ENCODE data around the gene ATG5. TPM values are rescaled to one million over a fixed set of nuclear protein-coding genes. Genes with fewer than 3 reads are reported as not detected.
A peak's percentile ranks its signal among the peaks of the same experiment; 100 is the strongest.

Gene ATG5
- polyA plus RNA-seq, 4 donors = 24.1 to 36.4 (median 33.5) TPM

- WGBS, 3 donors = 1 to 2% (median 2%) methylated on average over 26 to 31 of the region's 31 CpGs
- H3K27ac ChIP-seq (ENCODE audit: low read depth in 1 of 3, low read length in 2 of 3) = peak overlapping the region in 2 of 3 donors; percentile 39 to 59
Measured at GRCh38 chr6:106360989-106361430, 35.5 kb upstream of the ATG5 start.

GRCh38 chr6:106360410-106360988 is 34.9 kb upstream of the ATG5 start, which contains the start of gene CRYBG1:
Gene CRYBG1 (plus strand): TSS chr6:106360717. CDS start chr6:106360909, 192 bp downstream.
- no peak for FAIRE-seq
- Histone ChIP-seq H3K4me3 (ENCODE audit: low read depth in 1 of 3, low read length in 3 of 3) (peak within 1 kb of the TSS; percentile 35 to 72 (median 66)), H3K4me1 (ENCODE audit: control insufficient read depth in 3 of 3, insufficient read depth in 2 of 3, low read depth in 1 of 3, low read length in 2 of 3) (peaks cover 0 to 4% (median 0%) of the 10 kb centered on the region in 3 donors), H3K27ac (ENCODE audit: low read depth in 1 of 3, low read length in 2 of 3) (peak within 1 kb of the TSS in 2 of 3 donors; percentile 39 to 59), H3K36me3 (ENCODE audit: control insufficient read depth in 3 of 3, insufficient read depth in 2 of 3, low read depth in 1 of 3, low read length in 3 of 3) (no peaks in the 10 kb centered on the region), H3K9me3 (ENCODE audit: control insufficient read depth in 2 of 2, insufficient read depth in 1 of 2, low read depth in 1 of 2, low read length in 1 of 2) (no peaks in the 10 kb centered on the region), H3K27me3 (ENCODE audit: control insufficient read depth in 3 of 3, insufficient read depth in 3 of 3, low read length in 3 of 3) (peaks cover 0 to 16% (median 9%) of the 10 kb centered on the region in 3 donors)
- DNase-seq = peak; percentile 84 to 95
- 0 to 2% (median 1%) methylated on average over 41 to 66 of the region's 66 CpGs for WGBS, 3 donors

More at GRCh38 chr6:106360989-106361430, 35.5 kb upstream of the ATG5 start:
- no peaks in the 10 kb centered on the region for H3K9me3 ChIP-seq (ENCODE audit: control insufficient read depth in 2 of 2, insufficient read depth in 1 of 2, low read depth in 1 of 2, low read length in 1 of 2)
- no peak for FAIRE-seq
- peaks cover 0 to 13% (median 9%) of the 10 kb centered on the region in 3 donors for H3K27me3 ChIP-seq (ENCODE audit: control insufficient read depth in 3 of 3, insufficient read depth in 3 of 3, low read length in 3 of 3)
- H3K4me3 ChIP-seq (ENCODE audit: low read depth in 1 of 3, low read length in 3 of 3) = peak overlapping the region; percentile 35 to 72 (median 66)
- H3K36me3 ChIP-seq (ENCODE audit: control insufficient read depth in 3 of 3, insufficient read depth in 2 of 3, low read depth in 1 of 3, low read length in 3 of 3) = no peaks in the 10 kb centered on the region
- H3K4me1 ChIP-seq (ENCODE audit: control insufficient read depth in 3 of 3, insufficient read depth in 2 of 3, low read depth in 1 of 3, low read length in 2 of 3) = peaks cover 0 to 4% (median 0%) of the 10 kb centered on the region in 3 donors
- peak; percentile 47 to 84 for DNase-seq

- Histone ChIP-seq H3K4me1 (ENCODE audit: control insufficient read depth in 3 of 3, insufficient read depth in 2 of 3, low read depth in 1 of 3, low read length in 2 of 3) (peaks cover 0 to 4% (median 0%) of the 10 kb centered on the region in 3 donors), H3K36me3 (ENCODE audit: control insufficient read depth in 3 of 3, insufficient read depth in 2 of 3, low read depth in 1 of 3, low read length in 3 of 3) (no peaks in the 10 kb centered on the region), H3K27me3 (ENCODE audit: control insufficient read depth in 3 of 3, insufficient read depth in 3 of 3, low read length in 3 of 3) (peaks cover 0 to 16% (median 12%) of the 10 kb centered on the region in 3 donors), H3K4me3 (ENCODE audit: low read depth in 1 of 3, low read length in 3 of 3) (peak overlapping the region in 2 of 3 donors; percentile 35 to 66), H3K27ac (ENCODE audit: low read depth in 1 of 3, low read length in 2 of 3) (no peak overlapping the region), H3K9me3 (ENCODE audit: control insufficient read depth in 2 of 2, insufficient read depth in 1 of 2, low read depth in 1 of 2, low read length in 1 of 2) (no peaks in the 10 kb centered on the region)
- 9 to 28% (median 14%) methylated on average over 12 of the region's 12 CpGs for WGBS, 3 donors
- DNase-seq (no peak), FAIRE-seq (no peak)
Measured at GRCh38 chr6:106359959-106360409, 34.4 kb upstream of the ATG5 start.

- DNase-seq = peak in 1 of 2 donors; percentile 27
- 31 to 67% (median 55%) methylated on average over 1 of the region's 1 CpG for WGBS, 3 donors
- FAIRE-seq = no peak
- Histone ChIP-seq H3K4me3 (ENCODE audit: low read depth in 1 of 3, low read length in 3 of 3) (no peak overlapping the region), H3K4me1 (ENCODE audit: control insufficient read depth in 3 of 3, insufficient read depth in 2 of 3, low read depth in 1 of 3, low read length in 2 of 3) (peaks cover 0 to 4% (median 0%) of the 10 kb centered on the region in 3 donors), H3K9me3 (ENCODE audit: control insufficient read depth in 2 of 2, insufficient read depth in 1 of 2, low read depth in 1 of 2, low read length in 1 of 2) (peaks cover 0 to 3% of the 10 kb centered on the region in 2 donors), H3K36me3 (ENCODE audit: control insufficient read depth in 3 of 3, insufficient read depth in 2 of 3, low read depth in 1 of 3, low read length in 3 of 3) (no peaks in the 10 kb centered on the region), H3K27me3 (ENCODE audit: control insufficient read depth in 3 of 3, insufficient read depth in 3 of 3, low read length in 3 of 3) (peaks cover 0 to 23% (median 15%) of the 10 kb centered on the region in 3 donors), H3K27ac (ENCODE audit: low read depth in 1 of 3, low read length in 2 of 3) (no peak overlapping the region)
Measured at GRCh38 chr6:106356378-106356777, 30.8 kb upstream of the ATG5 start.

- Histone ChIP-seq H3K27ac (ENCODE audit: low read depth in 1 of 3, low read length in 2 of 3) (no peak overlapping the region), H3K27me3 (ENCODE audit: control insufficient read depth in 3 of 3, insufficient read depth in 3 of 3, low read length in 3 of 3) (peaks cover 0 to 30% (median 2%) of the 10 kb centered on the region in 3 donors), H3K9me3 (ENCODE audit: control insufficient read depth in 2 of 2, insufficient read depth in 1 of 2, low read depth in 1 of 2, low read length in 1 of 2) (no peaks in the 10 kb centered on the region), H3K36me3 (ENCODE audit: control insufficient read depth in 3 of 3, insufficient read depth in 2 of 3, low read depth in 1 of 3, low read length in 3 of 3) (no peaks in the 10 kb centered on the region), H3K4me3 (ENCODE audit: low read depth in 1 of 3, low read length in 3 of 3) (no peak overlapping the region), H3K4me1 (ENCODE audit: control insufficient read depth in 3 of 3, insufficient read depth in 2 of 3, low read depth in 1 of 3, low read length in 2 of 3) (no peaks in the 10 kb centered on the region)
- no peak for FAIRE-seq
- WGBS, 3 donors = 11 to 62% (median 27%) methylated on average over 1 of the region's 1 CpG
- peak; percentile 25 to 30 for DNase-seq
Measured at GRCh38 chr6:106347219-106347618, 21.7 kb upstream of the ATG5 start.

- 6 to 17% (median 14%) methylated on average over 9 of the region's 9 CpGs for WGBS, 3 donors
- DNase-seq = peak; percentile 76 to 77
- H3K27me3 ChIP-seq (ENCODE audit: control insufficient read depth in 3 of 3, insufficient read depth in 3 of 3, low read length in 3 of 3) = peaks cover 0 to 26% (median 2%) of the 10 kb centered on the region in 3 donors
- no peak overlapping the region for H3K4me3 ChIP-seq (ENCODE audit: low read depth in 1 of 3, low read length in 3 of 3)
- no peaks in the 10 kb centered on the region for H3K4me1 ChIP-seq (ENCODE audit: control insufficient read depth in 3 of 3, insufficient read depth in 2 of 3, low read depth in 1 of 3, low read length in 2 of 3)
- FAIRE-seq = no peak
- H3K27ac ChIP-seq (ENCODE audit: low read depth in 1 of 3, low read length in 2 of 3) = no peak overlapping the region
- peaks cover 0 to 3% of the 10 kb centered on the region in 2 donors for H3K9me3 ChIP-seq (ENCODE audit: control insufficient read depth in 2 of 2, insufficient read depth in 1 of 2, low read depth in 1 of 2, low read length in 1 of 2)
- no peaks in the 10 kb centered on the region for H3K36me3 ChIP-seq (ENCODE audit: control insufficient read depth in 3 of 3, insufficient read depth in 2 of 3, low read depth in 1 of 3, low read length in 3 of 3)
Measured at GRCh38 chr6:106339334-106340029, 13.9 kb upstream of the ATG5 start.

GRCh38 chr6:106334646-106335448 is 9.3 kb upstream of the ATG5 start:
- Histone ChIP-seq H3K36me3 (ENCODE audit: control insufficient read depth in 3 of 3, insufficient read depth in 2 of 3, low read depth in 1 of 3, low read length in 3 of 3) (no peaks in the 10 kb centered on the region), H3K9me3 (ENCODE audit: control insufficient read depth in 2 of 2, insufficient read depth in 1 of 2, low read depth in 1 of 2, low read length in 1 of 2) (no peaks in the 10 kb centered on the region), H3K27ac (ENCODE audit: low read depth in 1 of 3, low read length in 2 of 3) (no peak overlapping the region), H3K27me3 (ENCODE audit: control insufficient read depth in 3 of 3, insufficient read depth in 3 of 3, low read length in 3 of 3) (peaks cover 0 to 6% (median 2%) of the 10 kb centered on the region in 3 donors), H3K4me3 (ENCODE audit: low read depth in 1 of 3, low read length in 3 of 3) (no peak overlapping the region), H3K4me1 (ENCODE audit: control insufficient read depth in 3 of 3, insufficient read depth in 2 of 3, low read depth in 1 of 3, low read length in 2 of 3) (no peaks in the 10 kb centered on the region)
- DNase-seq (peak; percentile 61 to 75), FAIRE-seq (no peak)
- 18 to 32% (median 23%) methylated on average over 5 of the region's 5 CpGs for WGBS, 3 donors
